GM20000 (cell line): ENCODE measurements around the gene NUDT2.
A peak's percentile ranks its signal among the peaks of the same experiment; 100 is the strongest.
"Not testable (repeated sequence)": the region's sequence is repeated elsewhere in the genome, so short reads cannot be mapped to it uniquely, and the experiment has no call there.

Experiments
- DNase-seq: peaks from one replicate; pipeline ENCODE4 v3.0.0; 2012; ENCODE audit warnings: low spot score
- CTCF ChIP-seq: IDR thresholded peaks from 2 replicates; pipeline ENCODE4 v1.5.1; 2012; ENCODE audit warnings: mild to moderate bottlenecking, control low read depth; ENCODE audit errors: extremely low read depth, missing control alignments

NUDT2 gene

GRCh38 chr9:34328987-34329832 is at the start of gene NUDT2, which contains the start of gene KIF24:
NUDT2 (plus strand) TSS chr9:34329569; CDS start chr9:34339040, 9,471 bp downstream.
KIF24 (minus strand) TSS chr9:34329268; CDS start chr9:34311346, 17,922 bp downstream.
- no peak for TF ChIP-seq CTCF
- peak; percentile 95 for DNase-seq

- no peak for TF ChIP-seq CTCF
- no peak for DNase-seq
Observed at GRCh38 chr9:34282096-34282495, 47.3 kb upstream of the NUDT2 start.

DNA sequence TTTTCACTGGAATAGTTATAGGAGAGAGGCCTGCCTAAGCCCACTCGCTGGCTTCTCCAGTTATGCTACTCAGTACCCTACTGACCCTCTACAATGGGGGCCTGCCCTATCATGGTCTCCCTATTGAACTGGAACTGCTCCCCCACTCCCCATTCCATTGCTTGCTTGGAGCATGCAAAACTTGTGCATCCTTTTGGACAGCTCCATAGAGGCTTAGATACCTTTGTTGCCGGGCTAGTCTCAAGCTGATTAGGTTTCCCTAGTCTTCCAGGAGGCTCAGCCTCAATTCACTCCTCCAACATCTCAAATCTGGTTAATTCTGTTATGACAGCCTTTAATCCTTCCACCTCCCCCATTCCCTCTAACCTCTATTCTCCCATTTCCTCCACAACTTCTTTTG is 40.2 kb upstream of the NUDT2 start:
- no peak for DNase-seq

GRCh38 chr9:34291023-34291422 is 38.3 kb upstream of the NUDT2 start:
- no peak for DNase-seq
- no peak for TF ChIP-seq CTCF

More for the DNA sequence above, 40.2 kb upstream of the NUDT2 start:
- TF ChIP-seq CTCF = no peak

GRCh38 chr9:34291423-34291822 is 37.9 kb upstream of the NUDT2 start:
- no peak for TF ChIP-seq CTCF
- DNase-seq = no peak

DNA sequence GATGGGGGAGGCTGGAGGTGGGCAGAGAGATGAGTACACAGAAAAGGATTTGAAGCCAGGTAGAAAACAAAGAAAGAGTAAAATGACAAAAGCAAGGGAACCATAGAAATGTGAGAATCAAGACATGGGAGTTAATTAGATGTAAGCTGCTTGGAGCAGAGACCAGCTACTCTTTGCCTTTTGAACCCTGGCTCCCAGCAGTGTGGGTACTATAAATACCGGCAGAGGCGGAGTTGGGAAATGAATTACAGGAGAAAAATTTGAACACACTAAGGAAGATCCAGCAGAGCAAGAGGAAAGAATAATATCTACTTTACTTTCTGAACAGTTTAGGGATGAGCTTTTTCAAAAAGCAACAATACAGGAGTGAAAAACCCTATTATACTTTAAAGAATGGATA is 36.8 kb upstream of the NUDT2 start:
- DNase-seq = no peak
- TF ChIP-seq CTCF = no peak

DNA sequence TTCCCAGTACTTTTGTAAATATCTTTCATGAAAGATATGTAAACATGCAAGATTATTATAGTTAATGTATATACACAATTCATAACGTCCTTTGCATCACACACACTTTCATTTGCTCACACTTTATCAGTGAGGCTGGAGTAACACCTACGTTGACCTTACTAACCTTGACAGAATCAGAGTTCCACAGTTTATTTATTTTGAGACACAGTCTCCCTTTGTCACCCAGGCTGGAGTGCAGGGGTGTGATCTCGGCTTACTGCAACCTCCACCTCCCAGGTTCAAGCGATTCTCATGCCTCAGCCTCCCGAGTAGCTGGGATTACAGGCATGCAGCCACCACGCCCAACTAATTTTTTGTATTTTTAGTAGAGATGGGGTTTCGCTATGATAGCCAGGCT is 28.3 kb upstream of the NUDT2 start:
- DNase-seq = not testable (repeated sequence)

DNA sequence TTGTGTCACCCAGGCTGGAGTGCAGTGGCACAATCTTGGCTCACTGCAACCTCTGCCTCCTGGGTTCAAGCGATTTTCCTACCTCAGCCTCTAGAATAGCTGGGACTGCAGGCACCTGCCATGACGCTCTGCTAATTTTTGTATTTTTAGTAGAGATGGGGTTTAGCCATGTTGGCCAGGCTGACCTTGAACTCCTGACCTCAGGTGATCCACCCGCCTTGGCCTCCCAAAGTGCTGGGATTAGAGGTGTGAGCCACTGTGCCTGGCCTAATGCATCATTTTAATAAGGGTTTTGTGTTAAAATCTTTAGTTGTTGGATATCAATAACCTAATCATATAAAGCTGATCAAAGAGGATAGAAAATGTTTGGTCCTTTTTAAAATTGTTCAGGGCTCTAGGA is 21.1 kb upstream of the NUDT2 start:
- DNase-seq = not testable (repeated sequence)
